ENCODE results near the gene GOLM1.

Gene GOLM1

DNA sequence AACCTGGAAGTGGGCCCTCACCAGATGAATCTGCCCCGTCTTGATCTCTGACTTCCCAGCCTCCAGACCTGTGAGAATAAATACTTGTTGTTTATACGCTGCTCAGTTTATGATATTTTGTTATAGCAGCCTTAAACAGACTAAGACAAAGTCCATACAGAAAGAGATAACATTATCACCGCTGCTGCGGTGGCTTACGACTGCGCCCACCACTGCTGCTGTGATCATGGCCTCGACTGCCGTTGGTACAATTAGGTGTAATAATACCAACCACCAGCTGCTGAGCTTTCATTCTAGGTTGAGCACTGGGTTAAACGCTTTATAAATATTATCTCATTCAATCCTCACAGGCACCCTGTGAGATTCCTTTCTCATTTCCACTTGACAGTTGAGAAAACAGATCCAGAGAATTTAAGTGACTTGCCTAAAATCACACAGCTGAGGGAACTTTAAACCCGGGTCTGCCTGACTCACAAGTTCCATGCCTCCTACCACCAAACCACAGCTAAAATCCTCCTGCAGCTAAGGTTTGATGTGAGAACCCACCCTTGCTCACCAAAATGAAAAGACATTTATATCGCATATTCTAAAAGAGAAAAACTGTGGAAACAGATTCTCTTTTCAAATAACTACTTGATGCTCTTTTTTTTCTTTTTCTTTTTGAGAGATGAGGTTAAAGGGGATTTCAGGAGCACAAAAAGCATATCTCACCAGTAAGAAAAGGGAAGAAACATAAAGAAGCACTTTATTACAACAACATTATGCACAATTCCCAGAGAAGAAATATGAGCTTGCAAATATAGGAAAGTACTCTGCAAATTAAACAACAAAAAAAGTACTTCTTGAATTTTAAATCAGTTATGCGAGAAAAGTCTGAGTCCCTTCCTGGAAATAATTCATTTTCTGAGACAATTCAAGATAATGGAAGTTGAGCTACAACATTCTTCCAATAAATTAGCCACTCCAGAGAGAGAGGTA lies 23.9 kb downstream of the GOLM1 start:
- TF ChIP-seq CTCF (IDR thresholded peaks at IDR 0.05; ENCODE audit: control insufficient read depth, extremely low read depth, insufficient read depth), result no peak
- H3K4me3 ChIP-seq (ENCODE audit: low read depth, low read length), result no peak overlapping the region
- DNase-seq (ENCODE audit: low read depth), result no peak

GRCh38 chr9:86073839-86074238 lies 25.5 kb downstream of the GOLM1 start:
- no peak overlapping the region for H3K4me3 ChIP-seq (ENCODE audit: low read depth, low read length)
- no peak for DNase-seq (ENCODE audit: low read depth)
- TF ChIP-seq CTCF (IDR thresholded peaks at IDR 0.05; ENCODE audit: control insufficient read depth, extremely low read depth, insufficient read depth), result no peak

DNA sequence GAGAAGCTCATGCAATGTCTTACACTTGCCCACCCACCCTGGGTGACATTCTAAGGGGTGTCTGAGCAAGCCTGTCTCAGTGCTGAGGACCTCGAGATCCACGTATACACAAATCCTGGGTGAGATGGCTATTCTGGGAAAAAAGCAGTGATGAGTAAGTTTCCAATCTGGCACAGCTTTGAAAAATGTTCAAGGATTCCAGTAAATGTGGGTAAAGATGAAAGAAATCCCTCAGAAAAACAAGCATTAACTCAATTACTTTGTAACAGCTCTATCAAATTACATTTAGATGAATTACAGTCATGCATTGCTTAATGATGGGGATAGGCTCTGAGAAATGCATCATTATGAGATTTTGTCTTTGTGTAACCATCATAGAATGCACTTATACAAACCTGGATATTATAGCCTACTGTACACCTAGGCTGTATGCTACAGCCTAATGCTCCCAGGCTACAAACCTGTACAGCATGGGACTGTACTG lies 26.9 kb downstream of the GOLM1 start:
- H3K4me3 ChIP-seq (ENCODE audit: low read depth, low read length), result no peak overlapping the region
- no peak for DNase-seq (ENCODE audit: low read depth)
- TF ChIP-seq CTCF (IDR thresholded peaks at IDR 0.05; ENCODE audit: control insufficient read depth, extremely low read depth, insufficient read depth), result no peak

GRCh38 chr9:86069206-86069869 lies 30.0 kb downstream of the GOLM1 start:
- H3K4me3 ChIP-seq (ENCODE audit: low read depth, low read length), result no peak overlapping the region
- no peak for DNase-seq (ENCODE audit: low read depth)
- no peak for TF ChIP-seq CTCF (IDR thresholded peaks at IDR 0.05; ENCODE audit: control insufficient read depth, extremely low read depth, insufficient read depth)

DNA sequence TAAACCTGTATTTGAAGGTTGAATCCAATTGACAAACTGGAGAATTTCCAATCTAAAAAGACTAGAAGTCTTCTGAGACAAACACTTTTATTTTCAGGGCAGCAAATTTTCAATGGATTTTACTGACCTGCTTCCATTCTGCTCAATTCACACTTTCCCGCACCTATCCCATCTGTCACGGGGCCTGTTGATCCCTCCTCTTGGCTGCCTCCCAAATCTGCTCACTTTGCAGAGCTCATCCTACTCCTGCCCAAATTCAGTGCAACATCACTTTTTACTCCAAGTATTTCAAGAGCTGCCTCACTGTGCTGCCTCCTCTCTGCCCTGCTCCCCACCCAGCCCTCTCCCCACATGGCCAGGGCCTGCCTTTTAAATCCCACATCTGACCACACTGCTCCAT lies 35.1 kb downstream of the GOLM1 start:
- TF ChIP-seq CTCF (IDR thresholded peaks at IDR 0.05; ENCODE audit: control insufficient read depth, extremely low read depth, insufficient read depth), result no peak
- DNase-seq (ENCODE audit: low read depth), result no peak
- no peak overlapping the region for H3K4me3 ChIP-seq (ENCODE audit: low read depth, low read length)

DNA sequence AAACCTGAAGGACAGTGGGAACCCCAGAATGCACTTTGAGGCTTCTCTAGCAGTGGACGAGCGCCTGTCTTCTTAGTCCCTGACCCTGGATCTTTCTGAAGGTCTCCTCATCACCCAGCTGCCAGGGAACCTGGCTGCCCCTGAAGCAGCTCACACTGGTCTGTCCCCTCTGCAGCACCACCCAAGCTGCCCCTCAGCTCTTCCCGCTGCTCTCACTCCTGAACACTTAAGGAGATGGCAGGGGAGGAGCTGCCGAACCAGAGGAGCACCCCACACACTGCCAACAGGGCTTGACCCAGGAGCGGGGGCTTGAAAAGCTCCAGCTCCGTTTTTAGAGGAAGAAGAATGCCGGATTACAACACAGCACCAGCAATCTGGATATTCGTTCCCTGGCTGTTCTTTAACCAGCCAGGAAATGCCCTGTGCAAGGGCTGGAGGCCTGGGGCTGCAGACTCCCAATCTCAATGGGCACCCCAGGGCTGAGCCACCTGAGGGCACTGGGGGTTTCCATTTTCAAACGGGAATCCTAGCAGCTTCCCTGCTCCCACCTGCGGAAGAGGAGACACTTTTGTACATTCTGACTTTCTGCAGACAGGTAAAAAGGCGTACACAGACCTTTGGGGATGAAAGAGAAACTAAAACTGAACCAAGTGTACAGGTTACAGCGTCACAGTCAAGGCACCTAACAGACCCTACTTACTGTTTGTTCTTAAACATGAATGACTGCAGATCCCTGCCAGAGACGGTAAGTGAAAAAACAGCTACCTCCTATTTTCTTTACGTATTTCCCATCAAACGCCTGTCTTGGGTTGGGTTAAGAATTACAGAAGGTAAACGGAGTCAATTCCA lies 36.3 kb downstream of the GOLM1 start:
- DNase-seq (ENCODE audit: low read depth), result no peak
- no peak for TF ChIP-seq CTCF (IDR thresholded peaks at IDR 0.05; ENCODE audit: control insufficient read depth, extremely low read depth, insufficient read depth)

More for the DNA sequence above, 36.3 kb downstream of the GOLM1 start:
- no peak overlapping the region for H3K4me3 ChIP-seq (ENCODE audit: low read depth, low read length)

All from LNCaP clone FGC (cell line).